ENCODE data around the gene HOXA5. TPM values are rescaled to one million over a fixed set of nuclear protein-coding genes. Genes with fewer than 3 reads are reported as not detected.

Gene HOXA5
- total RNA-seq, 2 experiments from 2014 or later, result 3.4 to 7.4 TPM

DNA sequence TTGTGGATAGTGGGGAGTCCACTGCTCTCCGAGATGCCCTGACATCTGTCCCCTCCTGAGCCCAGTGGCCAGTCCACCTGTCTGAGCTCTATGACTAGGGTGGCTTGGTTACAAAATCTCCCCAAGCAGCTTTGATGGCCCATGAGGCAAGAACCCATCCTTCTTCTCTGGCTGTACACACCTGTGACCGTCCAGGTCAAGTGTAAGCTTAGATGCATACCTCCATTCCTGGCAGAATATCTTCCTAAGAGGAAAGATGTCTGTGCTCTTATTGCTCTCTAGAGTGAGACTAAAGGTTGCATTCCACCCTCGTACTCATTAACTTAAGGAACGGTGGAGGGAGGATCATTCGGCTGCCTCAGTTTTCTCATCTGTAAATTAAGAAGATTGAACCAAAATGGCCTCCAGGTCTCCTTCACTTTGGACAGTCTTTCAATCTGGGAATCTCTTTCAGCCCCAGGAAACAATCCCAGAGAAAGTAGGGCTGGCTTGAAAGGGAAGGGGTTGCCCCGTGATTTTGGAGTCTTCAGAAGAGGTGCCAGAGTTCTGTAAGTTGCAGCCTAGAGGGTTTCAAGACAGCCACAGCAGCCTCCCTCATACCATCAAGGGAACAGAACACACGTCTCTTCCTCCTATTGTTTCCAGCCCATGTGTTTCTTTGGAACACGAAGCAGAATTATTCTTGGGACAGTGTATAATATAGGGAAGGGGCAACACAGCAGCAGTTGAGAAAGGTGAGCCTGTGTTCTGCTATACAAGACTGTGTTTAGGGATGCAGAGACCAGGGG, 18.4 kb downstream of the HOXA5 start:
- no peaks in the 10 kb centered on the region for H3K36me3 ChIP-seq (ENCODE audit: insufficient read depth, low read length)
- no peaks in the 10 kb centered on the region for H3K9me3 ChIP-seq (ENCODE audit: low read length)
- H3K4me3 ChIP-seq (ENCODE audit: low read depth, low read length, poor library complexity, severe bottlenecking), result no peak overlapping the region
- H3K4me1 ChIP-seq (ENCODE audit: insufficient read depth, low read length, poor library complexity, severe bottlenecking), result no peaks in the 10 kb centered on the region
- H3K79me2 ChIP-seq (ENCODE audit: insufficient read depth, low read depth, low read length), result no peaks in the 10 kb centered on the region
- no peak for DNase-seq (ENCODE audit: low spot score)
- intact Hi-C loops (cut with micrococcal nuclease; ENCODE audit: unreplicated experiment), result no loop called here
- no peak overlapping the region for H3K27ac ChIP-seq (ENCODE audit: low read depth, low read length, poor library complexity, severe bottlenecking)
- ChIA-PET CTCF (ENCODE audit: unreplicated experiment) (no interaction called here), POLR2A (no interaction called here)
- no TSS peak for BruUV-seq (replicated peaks)
- H2AFZ ChIP-seq (ENCODE audit: low read length), result no peak overlapping the region
- H3K4me2 ChIP-seq (ENCODE audit: low read length), result no peak overlapping the region
- no peaks in the 10 kb centered on the region for H3K9me2 ChIP-seq (ENCODE audit: insufficient read depth, low read length)
- H4K20me1 ChIP-seq (ENCODE audit: insufficient read depth, low read length), result no peaks in the 10 kb centered on the region; the same call in 1 of the 2 replicates
- TF ChIP-seq, protein P1, sequence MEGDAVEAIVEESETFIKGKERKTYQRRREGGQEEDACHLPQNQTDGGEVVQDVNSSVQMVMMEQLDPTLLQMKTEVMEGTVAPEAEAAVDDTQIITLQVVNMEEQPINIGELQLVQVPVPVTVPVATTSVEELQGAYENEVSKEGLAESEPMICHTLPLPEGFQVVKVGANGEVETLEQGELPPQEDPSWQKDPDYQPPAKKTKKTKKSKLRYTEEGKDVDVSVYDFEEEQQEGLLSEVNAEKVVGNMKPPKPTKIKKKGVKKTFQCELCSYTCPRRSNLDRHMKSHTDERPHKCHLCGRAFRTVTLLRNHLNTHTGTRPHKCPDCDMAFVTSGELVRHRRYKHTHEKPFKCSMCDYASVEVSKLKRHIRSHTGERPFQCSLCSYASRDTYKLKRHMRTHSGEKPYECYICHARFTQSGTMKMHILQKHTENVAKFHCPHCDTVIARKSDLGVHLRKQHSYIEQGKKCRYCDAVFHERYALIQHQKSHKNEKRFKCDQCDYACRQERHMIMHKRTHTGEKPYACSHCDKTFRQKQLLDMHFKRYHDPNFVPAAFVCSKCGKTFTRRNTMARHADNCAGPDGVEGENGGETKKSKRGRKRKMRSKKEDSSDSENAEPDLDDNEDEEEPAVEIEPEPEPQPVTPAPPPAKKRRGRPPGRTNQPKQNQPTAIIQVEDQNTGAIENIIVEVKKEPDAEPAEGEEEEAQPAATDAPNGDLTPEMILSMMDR (conservative IDR thresholded peaks at IDR 0.05; ENCODE audit: low read length), result no peak
- no peak for TF ChIP-seq EZH2phosphoT487 (IDR thresholded peaks at IDR 0.05; ENCODE audit: borderline replicate concordance, low read depth, low read length)

DNA sequence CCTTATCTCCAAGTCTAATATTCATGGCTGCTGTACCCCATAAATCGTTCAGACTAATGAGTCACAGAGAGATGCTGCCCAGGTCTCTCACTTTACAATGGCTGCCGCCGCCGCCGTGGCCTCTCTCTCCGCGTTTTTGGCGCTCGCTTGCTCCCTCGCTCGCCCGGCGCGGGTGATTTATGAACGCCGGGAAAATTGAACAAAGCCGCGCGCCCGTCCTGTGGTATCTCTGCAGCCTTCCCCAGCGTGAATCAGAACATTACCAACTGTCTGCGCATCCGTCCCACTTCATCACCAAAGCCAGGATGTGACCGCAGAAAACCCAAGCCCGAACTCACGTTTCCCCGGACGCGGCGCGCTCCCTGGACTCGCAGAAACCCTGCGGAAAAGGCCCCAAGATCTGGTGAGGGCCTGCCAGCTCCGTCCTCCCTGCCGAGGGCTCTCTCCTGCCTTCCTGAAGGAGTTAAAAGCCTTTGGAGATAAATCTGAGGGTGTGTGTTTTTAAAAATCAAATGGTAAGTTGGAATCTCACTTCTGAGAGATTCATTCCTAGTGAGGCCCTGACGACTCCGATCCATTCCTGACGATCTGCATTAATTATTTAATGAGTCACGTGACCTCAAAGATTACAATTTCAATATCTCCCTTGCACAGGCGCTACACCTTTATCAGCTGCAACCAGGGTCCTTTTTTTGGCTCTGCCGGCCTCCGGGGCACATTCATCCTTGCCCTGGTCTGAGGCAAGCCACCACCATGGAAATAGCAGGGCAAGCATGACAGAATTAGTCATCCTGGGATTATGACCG, 19.2 kb downstream of the HOXA5 start:
- intact Hi-C loops (cut with micrococcal nuclease; ENCODE audit: unreplicated experiment), result no loop called here
- CTCF ChIA-PET (ENCODE audit: unreplicated experiment), result no interaction called here
- no TSS peak for BruUV-seq (replicated peaks)

More for the DNA sequence above, 19.2 kb downstream of the HOXA5 start:
- no peaks in the 10 kb centered on the region for H3K9me2 ChIP-seq (ENCODE audit: insufficient read depth, low read length)
- H3K27ac ChIP-seq (ENCODE audit: low read depth, low read length, poor library complexity, severe bottlenecking), result no peak overlapping the region
- H3K4me2 ChIP-seq (ENCODE audit: low read length), result no peak overlapping the region
- H3K9me3 ChIP-seq (ENCODE audit: low read length), result no peaks in the 10 kb centered on the region
- POLR2A ChIA-PET, result no interaction called here
- TF ChIP-seq, protein P1 (conservative IDR thresholded peaks at IDR 0.05; ENCODE audit: low read length), result no peak
- no peak for TF ChIP-seq EZH2phosphoT487 (IDR thresholded peaks at IDR 0.05; ENCODE audit: borderline replicate concordance, low read depth, low read length)
- H4K20me1 ChIP-seq (ENCODE audit: insufficient read depth, low read length), result no peaks in the 10 kb centered on the region; the same call in 1 of the 2 replicates
- H3K4me3 ChIP-seq (ENCODE audit: low read depth, low read length, poor library complexity, severe bottlenecking), result no peak overlapping the region
- no peaks in the 10 kb centered on the region for H3K4me1 ChIP-seq (ENCODE audit: insufficient read depth, low read length, poor library complexity, severe bottlenecking)
- no peak overlapping the region for H2AFZ ChIP-seq (ENCODE audit: low read length)
- H3K79me2 ChIP-seq (ENCODE audit: insufficient read depth, low read depth, low read length), result no peaks in the 10 kb centered on the region
- no peak for DNase-seq (ENCODE audit: low spot score)
- H3K36me3 ChIP-seq (ENCODE audit: insufficient read depth, low read length), result no peaks in the 10 kb centered on the region

Measured in OCI-LY7 (cell line).